Peyer's patch (tissue), 4 donors: Measurements from ENCODE around the gene KCNN3. TPM values are rescaled to one million over a fixed set of nuclear protein-coding genes. Genes with fewer than 3 reads are reported as not detected.

Source experiments
- DNase-seq, 3 donors: peaks; one replicate each; pipeline ENCODE4 v3.0.0-alpha.2; 2017 to 2019
- H3K27ac ChIP-seq, 4 donors: fragments of 200-600 bp; sonication (generic); one replicate each; pipeline ENCODE4 v1.5.1; 2016 to 2019
- H3K27me3 ChIP-seq, 2 donors: fragments of 200-600 bp; sonication (generic); one replicate each; pipeline ENCODE4 v1.5.1; 2019
- H3K36me3 ChIP-seq, 3 donors: fragments of 200-600 bp; sonication (generic); one replicate each; pipeline ENCODE4 v1.5.1; 2016 to 2019
- H3K4me1 ChIP-seq, 4 donors: fragments of 200-600 bp; sonication (generic); one replicate each; pipeline ENCODE4 v1.5.1; 2016 to 2019
- H3K4me3 ChIP-seq, 4 donors: fragments of 200-600 bp; sonication (generic); 1 replicate in 3 of 4; 2 replicates in 1 of 4; pipeline ENCODE4 v1.5.1; 2016 to 2019; ENCODE audit warnings: mild to moderate bottlenecking in 1 of 4
- H3K9me3 ChIP-seq, 4 donors: fragments of 200-600 bp; sonication (generic); one replicate each; pipeline ENCODE4 v1.5.1; 2016 to 2019; ENCODE audit warnings: mild to moderate bottlenecking in 1 of 4
- POLR2A ChIP-seq, 2 donors: fragments of 450-650 bp; IDR thresholded peaks; one replicate each; pipeline ENCODE4 v1.5.1; 2017; ENCODE audit warnings: antibody characterized with exemption in 2 of 2, mild to moderate bottlenecking in 2 of 2, moderate library complexity in 2 of 2
- total RNA-seq, 4 donors: library from RNA; depleted of rRNA; stranded (reverse); fragments of >200 nt; gene quantifications; one replicate each; pipeline ENCODE4 v1.1.0, GENCODE V29; 2016
- TF ChIP-seq, protein P1 (sequence below), 6 experiments: fragments of 450-650 bp in 4 of 6; fragments of 200-600 bp in 2 of 6; sonication (generic) in 1 of 6; IDR thresholded peaks; one replicate each; pipeline ENCODE4 v1.5.1; 2017 to 2019; ENCODE audit warnings: antibody characterized with exemption in 6 of 6, mild to moderate bottlenecking in 3 of 6, moderate library complexity in 1 of 6

The KCNN3 gene
- total RNA-seq, 4 donors from 2014 or later: 0.85 to 1.7 (median 1.2) TPM

DNA sequence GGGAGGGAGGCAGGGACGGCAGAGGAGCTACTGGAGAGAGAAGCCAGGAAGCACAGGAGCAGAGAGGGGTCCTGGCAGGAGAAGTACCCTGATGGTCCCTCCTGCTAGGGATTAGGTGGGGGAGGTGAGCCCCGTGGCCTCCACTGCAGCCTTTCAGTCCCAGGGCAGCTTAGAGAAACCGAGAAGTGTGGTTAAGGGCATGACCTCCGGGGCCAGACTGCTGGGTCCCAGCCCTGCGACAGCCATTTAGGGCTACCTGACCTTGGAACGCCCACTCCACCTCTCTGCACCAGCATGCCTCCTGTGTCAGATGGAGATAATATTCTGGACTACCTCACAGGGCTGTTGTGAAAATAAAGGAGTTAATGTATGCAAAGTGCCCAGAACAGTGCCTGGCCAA, 47.4 kb downstream of the KCNN3 start:
- Histone ChIP-seq H3K36me3 (no peaks in the 10 kb centered on the region), H3K9me3 (no peaks in the 10 kb centered on the region), H3K4me1 (peaks cover 0 to 5% (median 0%) of the 10 kb centered on the region in 4 donors), H3K4me3 (no peak overlapping the region), H3K27me3 (no peaks in the 10 kb centered on the region), H3K27ac (no peak overlapping the region)
- no peak for TF ChIP-seq POLR2A (IDR thresholded peaks at IDR 0.05)
- no peak for DNase-seq

DNA sequence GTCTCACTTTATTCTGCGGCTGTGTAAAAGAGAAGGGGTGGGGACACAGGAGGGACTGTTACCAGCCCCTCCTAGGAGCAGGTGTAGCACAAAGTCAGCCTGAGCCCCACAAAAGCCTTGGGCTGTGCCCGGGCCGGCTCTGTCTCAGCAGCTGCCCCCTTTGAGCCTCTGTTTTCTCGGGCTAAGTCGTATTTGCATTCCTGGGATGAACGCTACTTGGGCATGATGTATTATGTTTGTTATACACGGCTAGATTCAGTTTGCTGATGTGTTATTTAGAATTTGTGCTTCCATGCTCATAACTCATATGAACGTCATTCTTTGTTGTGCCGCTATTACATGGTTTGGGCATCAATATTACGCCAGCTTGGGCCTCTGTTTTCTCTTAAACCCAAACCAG, 47.8 kb downstream of the KCNN3 start:
- Histone ChIP-seq H3K4me1 (peaks cover 0 to 5% (median 0%) of the 10 kb centered on the region in 4 donors), H3K27me3 (no peaks in the 10 kb centered on the region), H3K36me3 (no peaks in the 10 kb centered on the region), H3K4me3 (no peak overlapping the region), H3K9me3 (no peaks in the 10 kb centered on the region), H3K27ac (no peak overlapping the region)
- TF ChIP-seq, protein P1, sequence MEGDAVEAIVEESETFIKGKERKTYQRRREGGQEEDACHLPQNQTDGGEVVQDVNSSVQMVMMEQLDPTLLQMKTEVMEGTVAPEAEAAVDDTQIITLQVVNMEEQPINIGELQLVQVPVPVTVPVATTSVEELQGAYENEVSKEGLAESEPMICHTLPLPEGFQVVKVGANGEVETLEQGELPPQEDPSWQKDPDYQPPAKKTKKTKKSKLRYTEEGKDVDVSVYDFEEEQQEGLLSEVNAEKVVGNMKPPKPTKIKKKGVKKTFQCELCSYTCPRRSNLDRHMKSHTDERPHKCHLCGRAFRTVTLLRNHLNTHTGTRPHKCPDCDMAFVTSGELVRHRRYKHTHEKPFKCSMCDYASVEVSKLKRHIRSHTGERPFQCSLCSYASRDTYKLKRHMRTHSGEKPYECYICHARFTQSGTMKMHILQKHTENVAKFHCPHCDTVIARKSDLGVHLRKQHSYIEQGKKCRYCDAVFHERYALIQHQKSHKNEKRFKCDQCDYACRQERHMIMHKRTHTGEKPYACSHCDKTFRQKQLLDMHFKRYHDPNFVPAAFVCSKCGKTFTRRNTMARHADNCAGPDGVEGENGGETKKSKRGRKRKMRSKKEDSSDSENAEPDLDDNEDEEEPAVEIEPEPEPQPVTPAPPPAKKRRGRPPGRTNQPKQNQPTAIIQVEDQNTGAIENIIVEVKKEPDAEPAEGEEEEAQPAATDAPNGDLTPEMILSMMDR (IDR thresholded peaks at IDR 0.05): no peak
- TF ChIP-seq POLR2A (IDR thresholded peaks at IDR 0.05): no peak
- DNase-seq: no peak

DNA sequence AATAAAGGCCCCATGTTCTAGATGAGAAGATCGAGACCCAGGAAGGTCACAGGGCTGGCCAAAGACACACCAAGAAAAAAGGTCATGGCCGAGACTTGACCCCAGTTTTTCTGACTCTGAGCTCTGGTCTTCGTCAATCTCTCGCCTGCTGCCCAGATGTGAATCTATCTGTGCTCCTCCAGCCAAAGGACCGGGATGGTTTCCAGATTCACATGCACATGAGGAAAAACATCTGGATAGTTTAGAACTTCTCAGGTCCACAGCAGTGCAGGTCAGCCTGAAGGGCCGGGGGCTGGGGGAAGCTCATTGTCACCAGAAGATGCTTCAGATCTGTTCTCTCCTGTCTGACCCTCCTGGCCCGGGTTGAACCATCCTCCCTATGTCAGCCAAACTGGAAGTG, 49.0 kb downstream of the KCNN3 start:
- DNase-seq: no peak
- TF ChIP-seq, protein P1 (IDR thresholded peaks at IDR 0.05): no peak
- no peak for TF ChIP-seq POLR2A (IDR thresholded peaks at IDR 0.05)

DNA sequence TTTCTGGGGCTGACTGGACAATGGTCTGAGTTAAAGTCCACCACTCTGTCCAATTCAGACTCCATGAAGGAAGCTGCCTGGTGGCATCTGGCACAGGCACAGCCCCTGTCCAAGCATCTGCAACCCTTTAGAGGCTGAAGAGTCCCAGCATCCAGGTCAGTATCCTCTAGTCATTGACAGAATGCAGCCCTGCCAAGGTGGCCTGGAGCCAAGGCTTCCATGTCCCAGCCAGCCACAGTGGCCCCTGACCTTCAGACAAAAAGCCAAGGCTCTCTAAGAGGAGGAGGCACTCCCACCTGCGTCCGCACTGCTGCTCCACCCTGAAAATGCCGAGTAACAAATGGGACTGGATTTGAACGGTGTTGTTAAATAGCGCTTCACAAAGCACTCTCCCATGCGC, 49.4 kb downstream of the KCNN3 start:
- no peak for DNase-seq
- H3K36me3 ChIP-seq: no peaks in the 10 kb centered on the region
- peaks cover 0 to 5% (median 0%) of the 10 kb centered on the region in 4 donors for H3K4me1 ChIP-seq
- no peaks in the 10 kb centered on the region for H3K27me3 ChIP-seq
- no peaks in the 10 kb centered on the region for H3K9me3 ChIP-seq
- H3K27ac ChIP-seq: no peak overlapping the region
- H3K4me3 ChIP-seq: no peak overlapping the region
- TF ChIP-seq POLR2A (IDR thresholded peaks at IDR 0.05): no peak
- TF ChIP-seq, protein P1 (IDR thresholded peaks at IDR 0.05): no peak

More for the DNA sequence above, 49.0 kb downstream of the KCNN3 start:
- H3K27ac ChIP-seq: no peak overlapping the region
- H3K36me3 ChIP-seq: no peaks in the 10 kb centered on the region
- no peak overlapping the region for H3K4me3 ChIP-seq
- H3K4me1 ChIP-seq: peaks cover 0 to 5% (median 0%) of the 10 kb centered on the region in 4 donors
- no peaks in the 10 kb centered on the region for H3K9me3 ChIP-seq
- no peaks in the 10 kb centered on the region for H3K27me3 ChIP-seq

DNA sequence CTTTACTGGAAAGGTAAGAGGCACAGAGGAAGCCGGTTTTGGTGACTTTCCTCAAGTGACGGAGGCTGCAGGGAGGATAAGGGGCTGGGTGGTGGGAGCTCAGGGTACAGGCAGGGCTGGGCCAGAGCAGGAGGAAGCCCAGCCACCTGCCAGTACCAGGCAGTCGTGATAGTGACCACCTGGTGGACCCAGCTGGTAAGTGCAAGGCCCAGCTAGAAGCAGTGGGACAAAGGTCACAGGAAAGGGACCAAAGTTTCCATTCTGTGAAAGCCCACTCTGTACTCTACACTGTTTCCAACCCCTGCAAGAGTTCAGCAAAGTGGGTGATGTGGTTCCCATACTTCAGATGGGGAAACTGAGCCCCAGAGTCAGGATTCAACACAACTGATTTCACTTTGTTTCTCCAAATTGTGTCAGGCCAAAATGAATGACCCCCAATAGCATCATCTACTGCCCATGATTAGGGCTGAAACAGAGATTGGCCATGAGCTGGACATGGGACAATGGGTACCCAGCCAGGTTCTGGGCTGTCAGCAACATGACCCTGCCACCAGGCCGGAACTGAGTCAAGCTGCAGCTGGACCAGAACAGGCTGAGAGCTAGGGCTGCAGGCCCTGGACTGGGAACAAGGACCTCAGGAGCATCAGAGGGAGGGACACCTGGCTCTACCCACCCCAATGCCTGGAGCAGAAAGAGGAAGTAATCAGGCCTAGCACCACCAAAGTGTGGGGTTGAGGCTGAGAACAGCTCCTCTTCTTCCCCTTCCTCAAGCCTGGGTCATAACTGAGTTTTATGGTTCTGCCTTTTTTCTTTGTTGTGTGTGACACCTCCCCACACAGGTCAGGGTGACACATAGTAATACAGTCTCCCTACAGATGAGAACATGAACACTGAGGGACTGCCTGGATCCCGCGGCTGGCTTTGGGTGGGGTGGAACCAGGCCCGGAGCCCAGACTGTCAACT, 50.2 kb downstream of the KCNN3 start:
- Histone ChIP-seq H3K9me3 (no peaks in the 10 kb centered on the region), H3K36me3 (no peaks in the 10 kb centered on the region), H3K27me3 (no peaks in the 10 kb centered on the region), H3K27ac (no peak overlapping the region), H3K4me1 (peaks cover 0 to 5% (median 0%) of the 10 kb centered on the region in 4 donors), H3K4me3 (no peak overlapping the region)
- peak in 1 of 3 donors; percentile 37 for DNase-seq
- no peak for TF ChIP-seq POLR2A (IDR thresholded peaks at IDR 0.05)
- TF ChIP-seq, protein P1 (IDR thresholded peaks at IDR 0.05): peak in 5 of 6 experiments; percentile 15 to 35 (median 26)

DNA sequence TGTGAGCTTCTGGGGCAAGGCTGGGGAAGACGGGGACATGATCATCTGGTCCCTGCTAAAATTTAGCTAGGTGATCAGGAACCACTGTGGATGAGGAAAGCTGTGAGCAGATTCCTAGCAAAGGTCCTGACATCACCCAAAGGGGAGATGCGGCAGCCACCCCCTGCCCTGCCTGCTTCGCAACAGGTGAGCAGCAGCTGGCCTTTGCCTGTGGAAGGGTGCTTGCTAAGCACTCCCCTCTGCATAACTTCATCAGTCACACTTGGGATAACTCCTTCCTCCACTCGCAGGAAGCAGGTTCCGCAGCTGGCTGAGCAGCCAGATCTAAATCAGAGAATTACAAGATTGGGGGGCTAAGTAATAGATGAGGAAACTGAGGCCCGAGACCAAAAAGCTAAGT, 51.2 kb downstream of the KCNN3 start:
- Histone ChIP-seq H3K27me3 (no peaks in the 10 kb centered on the region), H3K9me3 (no peaks in the 10 kb centered on the region), H3K4me1 (peaks cover 0 to 5% (median 0%) of the 10 kb centered on the region in 4 donors), H3K27ac (no peak overlapping the region), H3K36me3 (no peaks in the 10 kb centered on the region), H3K4me3 (no peak overlapping the region)
- no peak for TF ChIP-seq POLR2A (IDR thresholded peaks at IDR 0.05)
- TF ChIP-seq, protein P1 (IDR thresholded peaks at IDR 0.05): no peak
- DNase-seq: no peak
